K562 (cell line): ENCODE measurements around the gene SRMS. TPM values are rescaled to one million over a fixed set of nuclear protein-coding genes. Genes with fewer than 3 reads are reported as not detected.

Experiments
- MAFG ChIP-seq: fragments of 450-650 bp; conservative IDR thresholded peaks from 2 replicates; pipeline ENCODE4 v1.6.1; 2016; ENCODE audit warnings: missing genetic modification characterization, missing compliant biosample characterization
- MCM2 ChIP-seq: fragments of 450-650 bp; IDR thresholded peaks from 2 replicates; pipeline ENCODE4 v1.6.1; 2017; ENCODE audit warnings: low read depth, mild to moderate bottlenecking
- MCM3 ChIP-seq: fragments of 450-650 bp; IDR thresholded peaks from 2 replicates; pipeline ENCODE4 v1.6.1; 2016
- MEF2A ChIP-seq: IDR thresholded peaks from 2 replicates; pipeline ENCODE4 v1.6.1; 2011; ENCODE audit warnings: low read depth, mild to moderate bottlenecking, low read length, moderate library complexity; ENCODE audit not compliant: control insufficient read depth
- MEF2D ChIP-seq: conservative IDR thresholded peaks from 2 replicates; pipeline ENCODE4 v1.6.1; 2016; ENCODE audit warnings: low read depth, missing genetic modification characterization, missing compliant biosample characterization
- NFYB ChIP-seq: IDR thresholded peaks from 2 replicates; pipeline ENCODE4 v1.6.1; 2011; ENCODE audit warnings: mild to moderate bottlenecking, moderate library complexity; ENCODE audit not compliant: insufficient read length; ENCODE audit errors: extremely low read depth
- RFX1 ChIP-seq: fragments of 450-650 bp; IDR thresholded peaks from 2 replicates; pipeline ENCODE4 v1.6.1; 2016; ENCODE audit warnings: mild to moderate bottlenecking, moderate library complexity
- SPI1 ChIP-seq: IDR thresholded peaks from 2 replicates; pipeline ENCODE4 v1.6.1; 2011; ENCODE audit warnings: low read depth, low read length, control low read depth, borderline replicate concordance
- TAF1 ChIP-seq: IDR thresholded peaks from 2 replicates; pipeline ENCODE4 v1.6.1; 2011; ENCODE audit warnings: mild to moderate bottlenecking, low read length, moderate library complexity; ENCODE audit not compliant: insufficient read depth, control insufficient read depth, severe bottlenecking; ENCODE audit errors: extremely low read depth
- TEAD1 ChIP-seq, 2 experiments: fragments of 450-650 bp in 1 of 2; sonication (generic) in 1 of 2; formaldehyde crosslinking; IDR thresholded peaks; 2 replicates each; pipeline versions ENCODE4 v1.4.0 to v1.8.0; 2020 to 2022; ENCODE audit warnings: mild to moderate bottlenecking in 2 of 2, missing genetic modification reagents in 1 of 2
- THRAP3 ChIP-seq: fragments of 450-650 bp; IDR thresholded peaks from 2 replicates; pipeline ENCODE4 v1.6.1; 2016; ENCODE audit warnings: mild to moderate bottlenecking, inconsistent platforms, borderline replicate concordance
- ZNF699 ChIP-seq: fragments of 250-450 bp; sonication (Bioruptor Pico); IDR thresholded peaks from 2 replicates; pipeline ENCODE4 v1.8.0; 2021; ENCODE audit warnings: mild to moderate bottlenecking, moderate library complexity; ENCODE audit not compliant: insufficient replicate concordance
- polyA plus RNA-seq, 8 experiments: library from polyadenylated mRNA; depleted of rRNA in 4 of 8; stranded (reverse) in 5 of 8; unstranded in 3 of 8; fragments of >200 nt; fragmentation: Nextera tagmentation in 2 of 8; fragmentation: Illumina TruSeq in 1 of 8; extraction: Ambion mirVana in 2 of 8; extraction: Trizol in 1 of 8; gene quantifications; 2 replicates each; pipeline versions ENCODE4 v1.2.1 to v1.2.3, GENCODE V29; 2011 to 2014; ENCODE audit warnings: inconsistent platforms in 1 of 8, missing spikeins in 1 of 8
- total RNA-seq, 7 experiments: library from RNA; depleted of rRNA in 6 of 7; stranded (reverse); fragments of >200 nt in 6 of 7; fragmentation: Illumina TruSeq in 2 of 7; extraction: Trizol in 2 of 7; gene quantifications; 2 replicates each; pipeline versions ENCODE4 v1.2.1 to v1.2.3, GENCODE V29; 2011 to 2021; ENCODE audit warnings: low replicate concordance in 1 of 7
- TF ChIP-seq, protein P1 (sequence below): fragments of 250-450 bp; sonication (Bioruptor Pico); IDR thresholded peaks from 2 replicates; pipeline ENCODE4 v1.8.0; 2022; ENCODE audit warnings: moderate library complexity, mild to moderate bottlenecking, inconsistent platforms
- TF ChIP-seq, protein P2 (sequence below): fragments of 450-650 bp; IDR thresholded peaks from 2 replicates; pipeline ENCODE4 v1.6.1; 2016
- TF ChIP-seq, protein P3 (sequence below): sonication (generic); formaldehyde crosslinking; IDR thresholded peaks from 2 replicates; pipeline ENCODE4 v1.8.0; 2022; ENCODE audit warnings: missing genetic modification reagents, mild to moderate bottlenecking, moderate library complexity, borderline replicate concordance
- TF ChIP-seq, protein P4 (sequence below), 2 experiments: IDR thresholded peaks in 1 of 2; conservative IDR thresholded peaks in 1 of 2; 2 replicates each; pipeline ENCODE4 v1.6.1; 2016; ENCODE audit warnings: low read depth in 2 of 2, mild to moderate bottlenecking in 1 of 2, missing compliant biosample characterization in 1 of 2, missing genetic modification characterization in 1 of 2, moderate library complexity in 1 of 2
- TF ChIP-seq, protein P5 (sequence below), 3 experiments: fragments of 200-800 bp in 1 of 3; sonication (Bioruptor generic) in 1 of 3; sonication (generic) in 1 of 3; formaldehyde crosslinking in 1 of 3; IDR thresholded peaks; 2 replicates each; pipeline versions ENCODE4 v1.6.1 to v1.8.0; 2016 to 2022; ENCODE audit warnings: mild to moderate bottlenecking in 2 of 3, missing compliant biosample characterization in 2 of 3, missing genetic modification characterization in 2 of 3, missing genetic modification reagents in 1 of 3
- TF ChIP-seq, protein P6 (sequence below): sonication (generic); formaldehyde crosslinking; IDR thresholded peaks from 2 replicates; pipeline ENCODE4 v1.8.1; 2022; ENCODE audit warnings: missing genetic modification reagents

Gene SRMS
- total and polyA plus RNA-seq, 9 of the 15 experiments (the other 6 are each of a cell fraction or from before 2014, with no cell fraction given) = 0.07 TPM; not detected in 8

DNA sequence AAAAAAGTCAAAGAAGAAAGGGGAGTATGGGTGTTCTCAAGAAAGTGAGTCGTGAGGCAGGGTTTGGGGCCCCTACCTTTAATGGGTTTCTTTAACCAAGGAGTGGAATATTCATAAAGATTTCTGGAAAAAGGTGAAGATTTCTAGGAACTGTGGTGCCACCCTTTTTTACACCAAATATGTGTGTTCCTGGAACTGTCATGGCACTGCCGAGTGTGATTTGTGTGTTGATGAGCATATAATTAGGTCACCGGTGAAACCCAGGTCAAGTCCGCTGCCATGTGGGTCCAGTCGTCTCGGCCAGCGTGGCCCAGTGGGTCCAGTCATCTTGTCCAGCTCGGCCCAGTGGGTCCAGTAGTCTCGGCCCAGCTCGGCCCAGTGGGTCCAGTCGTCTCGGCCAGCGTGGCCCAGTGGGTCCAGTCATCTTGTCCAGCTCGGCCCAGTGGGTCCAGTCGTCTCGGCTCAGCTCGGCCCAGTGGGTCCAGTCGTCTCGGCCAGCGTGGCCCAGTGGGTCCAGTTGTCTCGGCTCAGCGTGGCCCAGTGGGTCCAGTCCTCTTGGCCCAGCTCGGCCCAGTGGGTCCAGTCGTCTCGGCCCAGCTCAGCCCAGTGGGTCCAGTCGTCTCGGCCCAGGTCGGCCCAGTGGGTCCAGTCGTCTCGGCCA, 40.3 kb downstream of the SRMS start (continued):
- TF ChIP-seq, protein P1, sequence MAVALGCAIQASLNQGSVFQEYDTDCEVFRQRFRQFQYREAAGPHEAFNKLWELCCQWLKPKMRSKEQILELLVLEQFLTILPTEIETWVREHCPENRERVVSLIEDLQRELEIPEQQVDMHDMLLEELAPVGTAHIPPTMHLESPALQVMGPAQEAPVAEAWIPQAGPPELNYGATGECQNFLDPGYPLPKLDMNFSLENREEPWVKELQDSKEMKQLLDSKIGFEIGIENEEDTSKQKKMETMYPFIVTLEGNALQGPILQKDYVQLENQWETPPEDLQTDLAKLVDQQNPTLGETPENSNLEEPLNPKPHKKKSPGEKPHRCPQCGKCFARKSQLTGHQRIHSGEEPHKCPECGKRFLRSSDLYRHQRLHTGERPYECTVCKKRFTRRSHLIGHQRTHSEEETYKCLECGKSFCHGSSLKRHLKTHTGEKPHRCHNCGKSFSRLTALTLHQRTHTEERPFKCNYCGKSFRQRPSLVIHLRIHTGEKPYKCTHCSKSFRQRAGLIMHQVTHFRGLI = no peak
- no peak for TF ChIP-seq THRAP3
- no peak for TF ChIP-seq TEAD1 (CRISPR knock-in tag; IDR thresholded peaks at IDR 0.05)
- TF ChIP-seq MAFG (tag) = no peak
- TF ChIP-seq, protein P2, sequence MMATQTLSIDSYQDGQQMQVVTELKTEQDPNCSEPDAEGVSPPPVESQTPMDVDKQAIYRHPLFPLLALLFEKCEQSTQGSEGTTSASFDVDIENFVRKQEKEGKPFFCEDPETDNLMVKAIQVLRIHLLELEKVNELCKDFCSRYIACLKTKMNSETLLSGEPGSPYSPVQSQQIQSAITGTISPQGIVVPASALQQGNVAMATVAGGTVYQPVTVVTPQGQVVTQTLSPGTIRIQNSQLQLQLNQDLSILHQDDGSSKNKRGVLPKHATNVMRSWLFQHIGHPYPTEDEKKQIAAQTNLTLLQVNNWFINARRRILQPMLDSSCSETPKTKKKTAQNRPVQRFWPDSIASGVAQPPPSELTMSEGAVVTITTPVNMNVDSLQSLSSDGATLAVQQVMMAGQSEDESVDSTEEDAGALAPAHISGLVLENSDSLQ = peak; percentile 67; the same call in 1 of the 2 replicates
- no peak for TF ChIP-seq MCM2
- TF ChIP-seq, protein P3, sequence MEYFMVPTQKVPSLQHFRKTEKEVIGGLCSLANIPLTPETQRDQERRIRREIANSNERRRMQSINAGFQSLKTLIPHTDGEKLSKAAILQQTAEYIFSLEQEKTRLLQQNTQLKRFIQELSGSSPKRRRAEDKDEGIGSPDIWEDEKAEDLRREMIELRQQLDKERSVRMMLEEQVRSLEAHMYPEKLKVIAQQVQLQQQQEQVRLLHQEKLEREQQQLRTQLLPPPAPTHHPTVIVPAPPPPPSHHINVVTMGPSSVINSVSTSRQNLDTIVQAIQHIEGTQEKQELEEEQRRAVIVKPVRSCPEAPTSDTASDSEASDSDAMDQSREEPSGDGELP (CRISPR knock-in tag) = no peak
- TF ChIP-seq, protein P4, sequence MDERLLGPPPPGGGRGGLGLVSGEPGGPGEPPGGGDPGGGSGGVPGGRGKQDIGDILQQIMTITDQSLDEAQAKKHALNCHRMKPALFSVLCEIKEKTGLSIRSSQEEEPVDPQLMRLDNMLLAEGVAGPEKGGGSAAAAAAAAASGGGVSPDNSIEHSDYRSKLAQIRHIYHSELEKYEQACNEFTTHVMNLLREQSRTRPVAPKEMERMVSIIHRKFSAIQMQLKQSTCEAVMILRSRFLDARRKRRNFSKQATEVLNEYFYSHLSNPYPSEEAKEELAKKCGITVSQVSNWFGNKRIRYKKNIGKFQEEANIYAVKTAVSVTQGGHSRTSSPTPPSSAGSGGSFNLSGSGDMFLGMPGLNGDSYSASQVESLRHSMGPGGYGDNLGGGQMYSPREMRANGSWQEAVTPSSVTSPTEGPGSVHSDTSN (CRISPR knock-in tag; IDR thresholded peaks at IDR 0.05; ENCODE audit: low read depth) = no peak
- TF ChIP-seq, protein P4 (tag; conservative IDR thresholded peaks at IDR 0.05; ENCODE audit: low read depth) = 0 out of 2 replicates have a peak, but pooled peaks have one; percentile 29
- no peak for TF ChIP-seq TAF1
- no peak for TF ChIP-seq ZNF699
- no peak for TF ChIP-seq MCM3
- TF ChIP-seq, protein P5, sequence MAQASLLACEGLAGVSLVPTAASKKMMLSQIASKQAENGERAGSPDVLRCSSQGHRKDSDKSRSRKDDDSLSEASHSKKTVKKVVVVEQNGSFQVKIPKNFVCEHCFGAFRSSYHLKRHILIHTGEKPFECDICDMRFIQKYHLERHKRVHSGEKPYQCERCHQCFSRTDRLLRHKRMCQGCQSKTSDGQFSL (CRISPR knock-in tag; IDR thresholded peaks at IDR 0.05) = no peak
- TF ChIP-seq, protein P5 (tag; IDR thresholded peaks at IDR 0.05) = no peak
- TF ChIP-seq MEF2A = no peak
- TF ChIP-seq RFX1 = no peak
- no peak for TF ChIP-seq NFYB
- no peak for TF ChIP-seq MEF2D (tag)
- TF ChIP-seq, protein P6, sequence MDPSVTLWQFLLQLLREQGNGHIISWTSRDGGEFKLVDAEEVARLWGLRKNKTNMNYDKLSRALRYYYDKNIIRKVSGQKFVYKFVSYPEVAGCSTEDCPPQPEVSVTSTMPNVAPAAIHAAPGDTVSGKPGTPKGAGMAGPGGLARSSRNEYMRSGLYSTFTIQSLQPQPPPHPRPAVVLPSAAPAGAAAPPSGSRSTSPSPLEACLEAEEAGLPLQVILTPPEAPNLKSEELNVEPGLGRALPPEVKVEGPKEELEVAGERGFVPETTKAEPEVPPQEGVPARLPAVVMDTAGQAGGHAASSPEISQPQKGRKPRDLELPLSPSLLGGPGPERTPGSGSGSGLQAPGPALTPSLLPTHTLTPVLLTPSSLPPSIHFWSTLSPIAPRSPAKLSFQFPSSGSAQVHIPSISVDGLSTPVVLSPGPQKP (CRISPR knock-in tag) = no peak
- no peak for TF ChIP-seq SPI1
